A673 (cell line): Measurements from ENCODE around the gene PRSS23. TPM values are rescaled to one million over a fixed set of nuclear protein-coding genes. Genes with fewer than 3 reads are reported as not detected.

Source experiments
- BruUV-seq: library from RNA; stranded (reverse); fragments of 400-500 nt; replicated peaks from 2 replicates; lab custom pipeline; 2021; lab: Mats Ljungman, UMichigan
- CTCF ChIA-PET: fragments of 300-600 bp; sonication (Branson Sonifier 250); formaldehyde crosslinking; loops from one replicate; lab custom pipeline; 2022; ENCODE audit warnings: antibody characterized with exemption; lab: Charles Lee
- POLR2A ChIA-PET: fragments of 300-600 bp; sonication (Branson Sonifier 250); formaldehyde crosslinking; loops from one replicate; lab custom pipeline; 2022; ENCODE audit warnings: antibody characterized with exemption; ENCODE audit not compliant: low non-redundant PET; lab: Charles Lee
- DNase-seq: peaks from one replicate; pipeline ENCODE4 v3.0.0-alpha.2; 2015; ENCODE audit warnings: low spot score
- H3K27ac ChIP-seq: fragments of 200-600 bp; sonication (generic); 2 replicates; pipeline ENCODE4 v1.5.1; 2016; ENCODE audit warnings: mixed run types, low read depth, mild to moderate bottlenecking, mixed read lengths, antibody characterized with exemption, low read length; ENCODE audit not compliant: poor library complexity, severe bottlenecking
- H3K27me3 ChIP-seq: fragments of 200-600 bp; sonication (generic); replicated peaks from 2 replicates; pipeline ENCODE4 v1.6.1; 2017; ENCODE audit warnings: mixed run types, low read depth, mild to moderate bottlenecking, mixed read lengths, antibody characterized with exemption, low read length; ENCODE audit not compliant: insufficient read depth, poor library complexity
- H3K36me3 ChIP-seq: fragments of 200-600 bp; sonication (generic); 2 replicates; pipeline ENCODE4 v1.6.1; 2016; ENCODE audit warnings: mixed run types, mild to moderate bottlenecking, mixed read lengths, antibody characterized with exemption, low read length; ENCODE audit not compliant: insufficient read depth, poor library complexity, severe bottlenecking
- H3K4me1 ChIP-seq: fragments of 200-600 bp; sonication (generic); 2 replicates; pipeline ENCODE4 v1.6.1; 2017; ENCODE audit warnings: mixed run types, mild to moderate bottlenecking, mixed read lengths, antibody characterized with exemption, low read length; ENCODE audit not compliant: insufficient read depth, poor library complexity, severe bottlenecking
- H3K4me3 ChIP-seq: fragments of 200-600 bp; sonication (generic); 2 replicates; pipeline ENCODE4 v1.5.1; 2016; ENCODE audit warnings: low read depth, mixed run types, mild to moderate bottlenecking, mixed read lengths, low read length; ENCODE audit not compliant: poor library complexity, severe bottlenecking
- H3K9me3 ChIP-seq: fragments of 200-600 bp; sonication (generic); 2 replicates; pipeline ENCODE4 v1.6.1; 2016; ENCODE audit warnings: mixed run types, low read depth, mild to moderate bottlenecking, mixed read lengths, antibody characterized with exemption, low read length; ENCODE audit not compliant: poor library complexity, severe bottlenecking
- CTCF ChIP-seq: fragments of 300-800, 200-600 bp; sonication (generic); conservative IDR thresholded peaks from 2 replicates; pipeline ENCODE4 v1.5.1; 2017; ENCODE audit warnings: low read depth, mild to moderate bottlenecking, antibody characterized with exemption, low read length, moderate library complexity, mixed read lengths
- EZH2 ChIP-seq: fragments of 200-600 bp; sonication (generic); IDR thresholded peaks from 2 replicates; pipeline ENCODE4 v1.6.1; 2017; ENCODE audit warnings: borderline replicate concordance, low read depth, mild to moderate bottlenecking, mixed read lengths, antibody characterized with exemption, low read length; ENCODE audit not compliant: poor library complexity, severe bottlenecking
- intact Hi-C: fragments of 100-400 bp; cut with micrococcal nuclease; formaldehyde crosslinking; loops from one replicate; pipeline ENCODE4 v1.10.0; 2022; ENCODE audit not compliant: unreplicated experiment
- total RNA-seq: library from RNA; stranded (reverse); gene quantifications from 2 replicates; pipeline ENCODE4 v1.2.3, GENCODE V29; 2021

The PRSS23 gene
- total RNA-seq, 1 experiment from 2014 or later, result 12.1 TPM

- H3K9me3 ChIP-seq, result no peaks in the 10 kb centered on the region
- TF ChIP-seq EZH2, result no peak
- TF ChIP-seq CTCF, result 0 out of 2 replicates have a peak, but pooled peaks have one; percentile 11
- DNase-seq, result no peak
- POLR2A ChIA-PET, result no interaction called here
- no peaks in the 10 kb centered on the region for H3K36me3 ChIP-seq
- intact Hi-C loops, result loop anchor here (5.0 kb wide), 2 partner anchors 127 to 167 kb away; partner anchors contain the start of gene ME3
- H3K27me3 ChIP-seq, result no peaks in the 10 kb centered on the region
- H3K4me3 ChIP-seq, result peak overlapping the region; percentile 63
- CTCF ChIA-PET, result interaction anchor here (1.0 kb wide), 1 partner anchor 191 kb away, joined by 5 read pairs; no protein-coding TSS in a partner anchor
- H3K4me1 ChIP-seq, result peaks cover 26% of the 10 kb centered on the region
- BruUV-seq, result no TSS peak
- peak overlapping the region; percentile 17 for H3K27ac ChIP-seq
Measured at GRCh38 chr11:86799680-86800075, 664 bp upstream of the PRSS23 start.

GRCh38 chr11:86800960-86801272, 574 bp downstream of the PRSS23 start:
- intact Hi-C loops, result loop anchor here (5.0 kb wide), 2 partner anchors 129 to 169 kb away; partner anchors contain the start of gene ME3
- ChIA-PET POLR2A (no interaction called here), CTCF (interaction anchor here (1.0 kb wide), 1 partner anchor 193 kb away, joined by 5 read pairs; no protein-coding TSS in a partner anchor)
- Histone ChIP-seq H3K27me3 (no peaks in the 10 kb centered on the region), H3K4me3 (peak overlapping the region; percentile 63), H3K27ac (peak overlapping the region; percentile 27), H3K4me1 (peaks cover 26% of the 10 kb centered on the region), H3K9me3 (no peaks in the 10 kb centered on the region), H3K36me3 (no peaks in the 10 kb centered on the region)
- no peak for DNase-seq
- no peak for TF ChIP-seq CTCF
- no peak for TF ChIP-seq EZH2
- TSS peak; percentile 55 for BruUV-seq

GRCh38 chr11:86801364-86801763, 1.0 kb downstream of the PRSS23 start:
- no peaks in the 10 kb centered on the region for H3K9me3 ChIP-seq
- H3K27ac ChIP-seq, result no peak overlapping the region
- H3K4me1 ChIP-seq, result peaks cover 26% of the 10 kb centered on the region
- ChIA-PET POLR2A (no interaction called here), CTCF (no interaction called here)
- BruUV-seq, result no TSS peak
- TF ChIP-seq CTCF (no peak), EZH2 (no peak)
- no peaks in the 10 kb centered on the region for H3K36me3 ChIP-seq
- H3K4me3 ChIP-seq, result peak overlapping the region; percentile 63
- no peak for DNase-seq
- H3K27me3 ChIP-seq, result no peaks in the 10 kb centered on the region
- intact Hi-C loops, result loop anchor here (5.0 kb wide), 2 partner anchors 129 to 169 kb away; partner anchors contain the start of gene ME3
